ENCODE results near the gene ACOD1. TPM values are rescaled to one million over a fixed set of nuclear protein-coding genes. Genes with fewer than 3 reads are reported as not detected.

The ACOD1 gene
- polyA plus RNA-seq, 1 of the 3 experiments (the other 2 are of a cell fraction) = not detected

DNA sequence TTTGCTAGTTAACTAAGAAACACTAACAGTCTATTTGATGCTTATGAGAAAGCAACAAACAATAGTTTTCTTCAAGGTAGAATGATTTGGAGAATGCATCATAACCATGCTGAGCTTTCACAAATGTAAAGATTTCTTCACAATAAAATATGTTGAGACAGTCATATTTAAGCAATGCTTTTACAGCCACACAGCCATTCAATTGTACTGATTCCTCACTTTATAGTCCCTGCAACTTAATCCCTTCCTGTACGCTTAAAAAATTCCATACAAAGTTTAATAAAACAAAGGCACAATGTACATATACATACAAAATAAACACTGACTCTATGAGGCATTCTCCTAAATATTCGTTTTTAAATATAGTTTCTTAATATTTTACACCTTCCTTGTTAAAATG is 4.7 kb upstream of the ACOD1 start:
- Histone ChIP-seq H3K9ac (no peak overlapping the region), H3K36me3 (replicated peaks in 1 of 2; ENCODE audit: control insufficient read depth in 1 of 2, insufficient read depth in 2 of 2, low read length in 1 of 2) (no peaks in the 10 kb centered on the region), H3K27ac (ENCODE audit: low read depth in 2 of 2, low read length in 1 of 2) (no peak overlapping the region), H3K27me3 (ENCODE audit: insufficient read depth) (no peaks in the 10 kb centered on the region), H3K4me1 (ENCODE audit: control insufficient read depth in 1 of 2, insufficient read depth in 2 of 2, low read depth in 1 of 2, low read length in 1 of 2) (no peaks in the 10 kb centered on the region; a peak in 1 of 4 replicates), H3K4me2 (no peak overlapping the region), H2AFZ (ENCODE audit: low read depth) (no peak overlapping the region), H3K9me3 (no peaks in the 10 kb centered on the region), H3F3A (replicated peaks; ENCODE audit: insufficient read depth) (no peaks in the 10 kb centered on the region), H4K20me1 (ENCODE audit: insufficient read depth) (no peaks in the 10 kb centered on the region), H3K4me3 (ENCODE audit: low read depth in 2 of 2, low read length in 1 of 2) (no peak overlapping the region), H3K79me2 (ENCODE audit: insufficient read depth) (no peaks in the 10 kb centered on the region), H3K9me2 (no peaks in the 10 kb centered on the region)
- 62% methylated on average over 2 of the region's 2 CpGs for WGBS (ENCODE audit: low lambda C conversion rate)
- POLR2A ChIA-PET = no interaction called here
- TF ChIP-seq SMC3 (IDR thresholded peaks at IDR 0.05; ENCODE audit: low read depth, low read length) = no peak
- no peak for TF ChIP-seq PBX3 (IDR thresholded peaks at IDR 0.05)
- DNase-seq = no peak
- CTCF ChIA-PET = interaction anchor here (0.9 kb wide), 1 partner anchor 37 kb away, joined by 3 read pairs; no protein-coding TSS in a partner anchor

- Histone ChIP-seq H3K79me2 (ENCODE audit: insufficient read depth) (no peaks in the 10 kb centered on the region), H3K9me2 (no peaks in the 10 kb centered on the region), H3K27ac (ENCODE audit: low read depth in 2 of 2, low read length in 1 of 2) (no peak overlapping the region), H3K27me3 (ENCODE audit: insufficient read depth) (no peaks in the 10 kb centered on the region), H3K4me3 (ENCODE audit: low read depth in 2 of 2, low read length in 1 of 2) (no peak overlapping the region), H3K9me3 (no peaks in the 10 kb centered on the region), H3K4me2 (no peak overlapping the region), H4K20me1 (ENCODE audit: insufficient read depth) (no peaks in the 10 kb centered on the region), H3K36me3 (replicated peaks in 1 of 2; ENCODE audit: control insufficient read depth in 1 of 2, insufficient read depth in 2 of 2, low read length in 1 of 2) (no peaks in the 10 kb centered on the region), H3K4me1 (ENCODE audit: control insufficient read depth in 1 of 2, insufficient read depth in 2 of 2, low read depth in 1 of 2, low read length in 1 of 2) (no peaks in the 10 kb centered on the region; a peak in 1 of 4 replicates), H2AFZ (ENCODE audit: low read depth) (no peak overlapping the region), H3K9ac (no peak overlapping the region), H3F3A (replicated peaks; ENCODE audit: insufficient read depth) (no peaks in the 10 kb centered on the region)
- DNase-seq = no peak
- ChIA-PET CTCF (no interaction called here), POLR2A (no interaction called here)
- WGBS (ENCODE audit: low lambda C conversion rate) = 42% methylated on average over 4 of the region's 4 CpGs
- TF ChIP-seq FOXM1 (IDR thresholded peaks at IDR 0.05; ENCODE audit: low read depth) (no peak), ZBTB33 (IDR thresholded peaks at IDR 0.05; ENCODE audit: borderline replicate concordance, low read depth) (no peak), MXI1 (IDR thresholded peaks at IDR 0.05; ENCODE audit: low read depth, low read length) (no peak), NRF1 (IDR thresholded peaks at IDR 0.05; ENCODE audit: low read depth, low read length) (no peak), CHD2 (IDR thresholded peaks at IDR 0.05; ENCODE audit: low read length, partially characterized antibody) (no peak), REST (IDR thresholded peaks at IDR 0.05; ENCODE audit: low read depth, low read length) (no peak), RXRA (IDR thresholded peaks at IDR 0.05; ENCODE audit: borderline replicate concordance, low read depth) (no peak), GATA2 (CRISPR knock-in tag; IDR thresholded peaks at IDR 0.05) (no peak), SIN3A (IDR thresholded peaks at IDR 0.05; ENCODE audit: borderline replicate concordance, low read depth, low read length) (no peak), NFIC (IDR thresholded peaks at IDR 0.05; ENCODE audit: borderline replicate concordance) (peak; percentile 14; the same call in 1 of the 2 replicates), EZH2phosphoT487 (IDR thresholded peaks at IDR 0.05; ENCODE audit: borderline replicate concordance, low read depth) (no peak), YY1 (IDR thresholded peaks at IDR 0.05; ENCODE audit: low read depth) (no peak), RAD21 (IDR thresholded peaks at IDR 0.05; ENCODE audit: low read length) (no peak), FOSL2 (IDR thresholded peaks at IDR 0.05; ENCODE audit: borderline replicate concordance, low read depth) (peak; percentile 35; the same call in 1 of the 2 replicates), SMC3 (IDR thresholded peaks at IDR 0.05; ENCODE audit: low read depth, low read length) (no peak), TCF12 (IDR thresholded peaks at IDR 0.05) (peak; percentile 18; the same call in 1 of the 2 replicates), ELF1 (IDR thresholded peaks at IDR 0.05) (no peak), RFX5 (IDR thresholded peaks at IDR 0.05; ENCODE audit: low read length) (no peak), TEAD4 (IDR thresholded peaks at IDR 0.05; ENCODE audit: borderline replicate concordance, insufficient read depth) (no peak), GABPA (IDR thresholded peaks at IDR 0.05; ENCODE audit: low read depth) (no peak)
- TF ChIP-seq, protein P1, sequence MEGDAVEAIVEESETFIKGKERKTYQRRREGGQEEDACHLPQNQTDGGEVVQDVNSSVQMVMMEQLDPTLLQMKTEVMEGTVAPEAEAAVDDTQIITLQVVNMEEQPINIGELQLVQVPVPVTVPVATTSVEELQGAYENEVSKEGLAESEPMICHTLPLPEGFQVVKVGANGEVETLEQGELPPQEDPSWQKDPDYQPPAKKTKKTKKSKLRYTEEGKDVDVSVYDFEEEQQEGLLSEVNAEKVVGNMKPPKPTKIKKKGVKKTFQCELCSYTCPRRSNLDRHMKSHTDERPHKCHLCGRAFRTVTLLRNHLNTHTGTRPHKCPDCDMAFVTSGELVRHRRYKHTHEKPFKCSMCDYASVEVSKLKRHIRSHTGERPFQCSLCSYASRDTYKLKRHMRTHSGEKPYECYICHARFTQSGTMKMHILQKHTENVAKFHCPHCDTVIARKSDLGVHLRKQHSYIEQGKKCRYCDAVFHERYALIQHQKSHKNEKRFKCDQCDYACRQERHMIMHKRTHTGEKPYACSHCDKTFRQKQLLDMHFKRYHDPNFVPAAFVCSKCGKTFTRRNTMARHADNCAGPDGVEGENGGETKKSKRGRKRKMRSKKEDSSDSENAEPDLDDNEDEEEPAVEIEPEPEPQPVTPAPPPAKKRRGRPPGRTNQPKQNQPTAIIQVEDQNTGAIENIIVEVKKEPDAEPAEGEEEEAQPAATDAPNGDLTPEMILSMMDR (IDR thresholded peaks at IDR 0.05) = no peak
Measured at GRCh38 chr13:76944456-76944855, 3.9 kb upstream of the ACOD1 start.
